Gastrocnemius medialis (tissue), 4 donors: ENCODE data around the gene GPR42.

Source experiments
- POLR2A ChIP-seq, 2 donors: fragments of 450-650 bp; IDR thresholded peaks; one replicate each; pipeline ENCODE4 v1.6.1; 2017; ENCODE audit warnings: antibody characterized with exemption in 2 of 2, mild to moderate bottlenecking in 2 of 2, moderate library complexity in 2 of 2
- TF ChIP-seq, protein P1 (sequence below), 5 experiments: fragments of 450-650 bp in 3 of 5; fragments of 200-600 bp in 2 of 5; sonication (generic) in 2 of 5; IDR thresholded peaks in 4 of 5; conservative IDR thresholded peaks in 1 of 5; 1 replicate in 4 of 5; 2 replicates in 1 of 5; pipeline ENCODE4 v1.5.1; 2016 to 2019; ENCODE audit warnings: antibody characterized with exemption in 5 of 5, mild to moderate bottlenecking in 3 of 5, moderate library complexity in 3 of 5

DNA sequence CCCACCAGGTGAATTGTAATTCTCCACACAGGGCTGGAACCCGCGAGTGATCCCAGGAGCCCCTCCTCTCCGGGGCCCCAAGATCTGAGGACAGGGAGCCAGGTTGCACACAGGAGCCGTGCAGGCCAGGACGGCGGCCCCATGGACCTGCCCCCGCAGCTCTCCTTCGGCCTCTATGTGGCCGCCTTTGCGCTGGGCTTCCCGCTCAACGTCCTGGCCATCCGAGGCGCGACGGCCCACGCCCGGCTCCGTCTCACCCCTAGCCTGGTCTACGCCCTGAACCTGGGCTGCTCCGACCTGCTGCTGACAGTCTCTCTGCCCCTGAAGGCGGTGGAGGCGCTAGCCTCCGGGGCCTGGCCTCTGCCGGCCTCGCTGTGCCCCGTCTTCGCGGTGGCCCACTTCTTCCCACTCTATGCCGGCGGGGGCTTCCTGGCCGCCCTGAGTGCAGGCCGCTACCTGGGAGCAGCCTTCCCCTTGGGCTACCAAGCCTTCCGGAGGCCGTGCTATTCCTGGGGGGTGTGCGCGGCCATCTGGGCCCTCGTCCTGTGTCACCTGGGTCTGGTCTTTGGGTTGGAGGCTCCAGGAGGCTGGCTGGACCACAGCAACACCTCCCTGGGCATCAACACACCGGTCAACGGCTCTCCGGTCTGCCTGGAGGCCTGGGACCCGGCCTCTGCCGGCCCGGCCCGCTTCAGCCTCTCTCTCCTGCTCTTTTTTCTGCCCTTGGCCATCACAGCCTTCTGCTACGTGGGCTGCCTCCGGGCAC is 19.3 kb upstream of the GPR42 start:
- TF ChIP-seq, protein P1, sequence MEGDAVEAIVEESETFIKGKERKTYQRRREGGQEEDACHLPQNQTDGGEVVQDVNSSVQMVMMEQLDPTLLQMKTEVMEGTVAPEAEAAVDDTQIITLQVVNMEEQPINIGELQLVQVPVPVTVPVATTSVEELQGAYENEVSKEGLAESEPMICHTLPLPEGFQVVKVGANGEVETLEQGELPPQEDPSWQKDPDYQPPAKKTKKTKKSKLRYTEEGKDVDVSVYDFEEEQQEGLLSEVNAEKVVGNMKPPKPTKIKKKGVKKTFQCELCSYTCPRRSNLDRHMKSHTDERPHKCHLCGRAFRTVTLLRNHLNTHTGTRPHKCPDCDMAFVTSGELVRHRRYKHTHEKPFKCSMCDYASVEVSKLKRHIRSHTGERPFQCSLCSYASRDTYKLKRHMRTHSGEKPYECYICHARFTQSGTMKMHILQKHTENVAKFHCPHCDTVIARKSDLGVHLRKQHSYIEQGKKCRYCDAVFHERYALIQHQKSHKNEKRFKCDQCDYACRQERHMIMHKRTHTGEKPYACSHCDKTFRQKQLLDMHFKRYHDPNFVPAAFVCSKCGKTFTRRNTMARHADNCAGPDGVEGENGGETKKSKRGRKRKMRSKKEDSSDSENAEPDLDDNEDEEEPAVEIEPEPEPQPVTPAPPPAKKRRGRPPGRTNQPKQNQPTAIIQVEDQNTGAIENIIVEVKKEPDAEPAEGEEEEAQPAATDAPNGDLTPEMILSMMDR (IDR thresholded peaks at IDR 0.05 in 4 of 5, conservative IDR thresholded peaks at IDR 0.05 in 1 of 5) = no peak
- no peak for TF ChIP-seq POLR2A (IDR thresholded peaks at IDR 0.05)
